Activated naive CD4-positive, alpha-beta T cell treated with anti-CD3 and anti-CD28 coated beads, Interleukin-2, amount 10 ng/mL, durations not matched to agents 5 hours and 36 hours (primary cell): ENCODE data around the gene MAGEA2. TPM values are rescaled to one million over a fixed set of nuclear protein-coding genes. Genes with fewer than 3 reads are reported as not detected.

Experiments
- total RNA-seq, 2 experiments: library from RNA; stranded (reverse); gene quantifications; one replicate each; pipeline ENCODE4 v1.2.3, GENCODE V29; 2021

Gene MAGEA2
- not detected for total RNA-seq

GRCh38 chrX:152753686-152754650, at the start of gene MAGEA2:
MAGEA2 (minus strand) TSS chrX:152753842; CDS start chrX:152751363, 2,479 bp downstream.

GRCh38 chrX:152769549-152770289, 16.1 kb upstream of the MAGEA2 start, which contains the start of gene MAGEA6:
MAGEA6 (minus strand) TSS chrX:152769689; CDS start chrX:152767650, 2,039 bp downstream.

GRCh38 chrX:152758918-152759317, 5.3 kb upstream of the MAGEA2 start, which contains the start of gene CSAG3:
CSAG3 (plus strand) TSS chrX:152759218.

GRCh38 chrX:152733261-152733975, 20.2 kb downstream of the MAGEA2 start, which contains the start of the genes CSAG1 and MAGEA12:
CSAG1 (minus strand) TSS chrX:152733721; CDS start chrX:152732460, 1,261 bp downstream.
MAGEA12 (plus strand) TSS chrX:152733757; CDS start chrX:152736162, 2,405 bp downstream.

GRCh38 chrX:152713815-152714787, 39.5 kb downstream of the MAGEA2 start, which contains the start of gene MAGEA2B:
MAGEA2B (plus strand) TSS chrX:152714628; CDS start chrX:152717107, 2,479 bp downstream.

GRCh38 chrX:152709173-152709572, 44.5 kb downstream of the MAGEA2 start, which contains the start of gene CSAG2:
CSAG2 (minus strand) TSS chrX:152709273; CDS start chrX:152709112, 161 bp downstream.

Other genes with a start within 250 kb of the MAGEA2 start
- gene GABRQ, start 115.9 kb downstream of the MAGEA2 start, total RNA-seq: not detected
- not detected for gene MAGEA3, start 55.0 kb downstream of the MAGEA2 start, total RNA-seq
- not detected for gene CSAG2, start 44.6 kb downstream of the MAGEA2 start, total RNA-seq
- gene MAGEA2B, start 39.2 kb downstream of the MAGEA2 start, total RNA-seq: not detected
- not detected for gene CSAG1, start 20.1 kb downstream of the MAGEA2 start, total RNA-seq
- not detected for gene MAGEA12, start 20.1 kb downstream of the MAGEA2 start, total RNA-seq
- gene CSAG3, start 5.4 kb upstream of the MAGEA2 start, total RNA-seq: not detected
- gene MAGEA6, start 15.8 kb upstream of the MAGEA2 start, total RNA-seq: not detected
- gene CETN2, start 76.9 kb upstream of the MAGEA2 start, total RNA-seq: 1 to 10 TPM; 7.3 to 8.4 TPM
- gene NSDHL, start 77.2 kb upstream of the MAGEA2 start, total RNA-seq: 10 to 100 TPM; 14.7 TPM
- under 1 TPM; 0.50 to 0.70 TPM for gene ZNF185, start 144.2 kb upstream of the MAGEA2 start, total RNA-seq
- under 1 TPM; 0.12 to 0.15 TPM for gene PNMA5, start 240.3 kb upstream of the MAGEA2 start, total RNA-seq